OCI-LY3 (cell line): ENCODE measurements around the gene CDH24.
A peak's percentile ranks its signal among the peaks of the same experiment; 100 is the strongest.
"Not testable (repeated sequence)": the region's sequence is repeated elsewhere in the genome, so short reads cannot be mapped to it uniquely, and the experiment has no call there.

Experiments
- H2AFZ ChIP-seq: fragments of 200-600, 300-600 bp; shearing (Covaris generic); 2 replicates; pipeline ENCODE4 v1.6.0; 2014; ENCODE audit warnings: antibody characterized with exemption, low read depth, low read length
- H3K27ac ChIP-seq: fragments of 200-600, 300-600 bp; sonication (generic); 2 replicates; pipeline ENCODE4 v1.5.1; 2014; ENCODE audit warnings: mild to moderate bottlenecking, low read length, moderate library complexity, mixed read lengths
- H3K27me3 ChIP-seq: fragments of 200-600, 300-600 bp; sonication (generic); 2 replicates; pipeline ENCODE4 v1.6.1; 2014; ENCODE audit warnings: low read depth, low read length, mixed read lengths
- H3K36me3 ChIP-seq: fragments of 200-600, 300-600 bp; sonication (generic); replicated peaks from 2 replicates; pipeline ENCODE3; 2014; ENCODE audit warnings: low read depth, low read length, mixed read lengths
- H3K4me1 ChIP-seq: fragments of 300-600, 200-600 bp; sonication (generic); 2 replicates; pipeline ENCODE4 v1.6.1; 2014; ENCODE audit warnings: low read length, mixed read lengths
- H3K4me2 ChIP-seq: fragments of 200-600, 300-600 bp; sonication (generic); 2 replicates; pipeline ENCODE4 v1.6.1; 2014; ENCODE audit warnings: low read length, mixed read lengths
- H3K4me3 ChIP-seq: fragments of 300-600, 200-600 bp; sonication (generic); 2 replicates; pipeline ENCODE4 v1.5.1; 2014; ENCODE audit warnings: antibody characterized with exemption, mild to moderate bottlenecking, low read length, moderate library complexity
- H3K79me2 ChIP-seq: fragments of 300-600, 200-600 bp; shearing (Covaris generic); 2 replicates; pipeline ENCODE4 v1.6.1; 2014; ENCODE audit warnings: mild to moderate bottlenecking, low read length, mixed read lengths
- H3K9ac ChIP-seq: fragments of 300-600, 200-600 bp; shearing (Covaris generic); 2 replicates; pipeline ENCODE4 v1.6.0; 2014; ENCODE audit warnings: mild to moderate bottlenecking, low read length, moderate library complexity
- H3K9me3 ChIP-seq: fragments of 200-600, 300-600 bp; shearing (Covaris generic); 2 replicates; pipeline ENCODE4 v1.6.1; 2014; ENCODE audit warnings: low read length, mixed read lengths; ENCODE audit not compliant: insufficient read depth
- H4K20me1 ChIP-seq: fragments of 200-600, 300-600 bp; sonication (generic); 2 replicates; pipeline ENCODE4 v1.6.1; 2016; ENCODE audit warnings: low read length, mixed read lengths; ENCODE audit not compliant: insufficient read depth
- EZH2phosphoT487 ChIP-seq: fragments of 200-600 bp; shearing (Covaris generic); IDR thresholded peaks from 2 replicates; pipeline ENCODE4 v1.6.1; 2018; ENCODE audit warnings: antibody characterized with exemption, mixed run types, low read depth
- TF ChIP-seq, protein P1 (sequence below): fragments of 200-600, 300-600 bp; sonication (generic); IDR thresholded peaks from 2 replicates; pipeline ENCODE4 v1.5.1; 2014; ENCODE audit warnings: antibody characterized with exemption, low read length, low read depth

CDH24 gene

DNA sequence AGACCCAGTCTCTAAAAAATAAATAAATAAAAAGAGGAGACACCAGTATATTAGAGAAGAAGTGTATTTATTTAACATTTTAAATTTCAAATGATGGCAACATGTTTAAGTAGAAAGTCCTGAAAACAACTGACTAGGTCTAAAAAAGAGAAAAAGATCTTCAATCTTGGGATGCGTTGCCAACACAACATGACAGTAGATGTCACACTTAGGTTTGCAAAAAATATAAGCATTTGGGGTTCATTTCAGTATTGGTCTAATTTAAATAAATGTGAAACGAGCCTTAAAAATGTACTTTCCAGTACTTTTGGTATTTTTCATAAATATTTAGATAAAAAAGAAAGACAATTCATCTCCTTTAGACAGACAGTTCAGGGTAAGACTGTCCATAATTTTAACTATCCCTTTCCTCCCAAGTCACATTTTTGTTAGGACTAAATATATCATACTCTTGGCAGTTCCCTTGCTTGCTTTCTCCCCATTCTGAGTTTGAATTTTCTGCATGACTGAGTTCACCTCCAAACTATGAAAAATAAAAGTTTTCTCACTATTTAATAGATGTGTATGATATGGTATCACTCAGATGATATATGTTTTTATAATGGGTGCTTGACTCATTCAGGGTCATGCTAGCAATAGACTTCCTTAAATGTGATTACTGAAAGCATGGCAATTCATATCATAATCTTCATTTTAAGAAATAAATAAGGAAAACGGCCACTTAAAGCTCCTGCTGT, 51.7 kb downstream of the CDH24 start:
- H3K9ac ChIP-seq: peak overlapping the region; percentile 87
- H3K79me2 ChIP-seq: 0 out of 2 replicates have a peak, but pooled peaks cover 2% of the 10 kb centered on the region
- no peak overlapping the region for H3K27ac ChIP-seq
- H3K9me3 ChIP-seq: no peaks in the 10 kb centered on the region
- H3K27me3 ChIP-seq: no peaks in the 10 kb centered on the region
- no peak overlapping the region for H2AFZ ChIP-seq
- peak overlapping the region; percentile 84 for H3K4me2 ChIP-seq
- peaks cover 32% of the 10 kb centered on the region for H3K4me1 ChIP-seq
- H4K20me1 ChIP-seq: no peaks in the 10 kb centered on the region
- H3K4me3 ChIP-seq: peak overlapping the region; percentile 82
- H3K36me3 ChIP-seq: no peaks in the 10 kb centered on the region
- no peak for TF ChIP-seq EZH2phosphoT487
- TF ChIP-seq, protein P1, sequence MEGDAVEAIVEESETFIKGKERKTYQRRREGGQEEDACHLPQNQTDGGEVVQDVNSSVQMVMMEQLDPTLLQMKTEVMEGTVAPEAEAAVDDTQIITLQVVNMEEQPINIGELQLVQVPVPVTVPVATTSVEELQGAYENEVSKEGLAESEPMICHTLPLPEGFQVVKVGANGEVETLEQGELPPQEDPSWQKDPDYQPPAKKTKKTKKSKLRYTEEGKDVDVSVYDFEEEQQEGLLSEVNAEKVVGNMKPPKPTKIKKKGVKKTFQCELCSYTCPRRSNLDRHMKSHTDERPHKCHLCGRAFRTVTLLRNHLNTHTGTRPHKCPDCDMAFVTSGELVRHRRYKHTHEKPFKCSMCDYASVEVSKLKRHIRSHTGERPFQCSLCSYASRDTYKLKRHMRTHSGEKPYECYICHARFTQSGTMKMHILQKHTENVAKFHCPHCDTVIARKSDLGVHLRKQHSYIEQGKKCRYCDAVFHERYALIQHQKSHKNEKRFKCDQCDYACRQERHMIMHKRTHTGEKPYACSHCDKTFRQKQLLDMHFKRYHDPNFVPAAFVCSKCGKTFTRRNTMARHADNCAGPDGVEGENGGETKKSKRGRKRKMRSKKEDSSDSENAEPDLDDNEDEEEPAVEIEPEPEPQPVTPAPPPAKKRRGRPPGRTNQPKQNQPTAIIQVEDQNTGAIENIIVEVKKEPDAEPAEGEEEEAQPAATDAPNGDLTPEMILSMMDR: no peak

DNA sequence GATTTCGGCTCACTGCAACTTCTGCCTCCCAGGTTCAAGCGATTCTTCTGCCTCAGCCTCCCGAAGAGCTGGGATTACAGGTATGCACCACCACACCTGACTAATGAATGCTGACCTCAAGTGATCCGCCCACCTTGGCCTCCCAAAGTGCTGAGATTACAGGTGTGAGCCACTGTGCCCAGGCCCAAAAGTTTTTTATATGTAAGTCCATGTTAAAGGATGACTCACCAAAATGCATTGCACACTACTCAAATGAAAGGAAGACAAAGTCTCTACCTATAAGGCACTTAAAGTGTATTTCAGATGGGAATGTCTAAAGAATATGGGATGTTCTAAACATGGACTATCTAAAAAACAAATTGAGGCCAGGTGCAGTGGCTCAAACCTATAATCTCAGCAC, 53.0 kb downstream of the CDH24 start:
- H2AFZ ChIP-seq, H3K9me3 ChIP-seq, H3K36me3 ChIP-seq: not testable (repeated sequence)

DNA sequence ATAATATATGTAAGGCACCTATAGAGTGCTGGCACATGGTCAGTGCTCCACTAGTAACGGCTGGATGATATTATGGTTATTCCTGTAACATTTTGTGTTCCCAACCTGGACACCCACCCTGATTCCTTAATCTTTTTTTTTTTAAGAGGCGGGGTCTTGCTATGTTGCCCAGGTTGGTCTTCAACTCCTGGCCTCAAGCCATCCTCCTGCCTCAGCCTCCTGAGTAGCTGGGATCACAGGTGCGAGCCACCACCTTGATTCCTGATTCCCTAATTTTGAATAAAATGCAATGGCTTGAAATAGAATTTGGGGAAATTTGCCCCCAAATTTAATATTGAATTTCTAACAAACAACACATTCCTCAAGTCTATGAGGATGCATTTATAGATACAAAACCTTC, 54.7 kb downstream of the CDH24 start:
- Histone ChIP-seq H3K27ac (no peak overlapping the region), H3K4me1 (peaks cover 12% of the 10 kb centered on the region), H3K4me3 (no peak overlapping the region), H2AFZ (no peak overlapping the region), H3K27me3 (no peaks in the 10 kb centered on the region), H3K36me3 (no peaks in the 10 kb centered on the region), H3K9me3 (no peaks in the 10 kb centered on the region), H3K79me2 (no peaks in the 10 kb centered on the region), H3K9ac (no peak overlapping the region), H3K4me2 (no peak overlapping the region), H4K20me1 (no peaks in the 10 kb centered on the region)
- TF ChIP-seq, protein P1: no peak
- TF ChIP-seq EZH2phosphoT487: no peak

More for the DNA sequence above, 53.0 kb downstream of the CDH24 start:
- not testable (repeated sequence) for H4K20me1 ChIP-seq, H3K4me3 ChIP-seq, H3K79me2 ChIP-seq, H3K27me3 ChIP-seq, H3K4me2 ChIP-seq, H3K27ac ChIP-seq, H3K9ac ChIP-seq
- H3K4me1 ChIP-seq: peaks cover 25% of the 10 kb centered on the region

DNA sequence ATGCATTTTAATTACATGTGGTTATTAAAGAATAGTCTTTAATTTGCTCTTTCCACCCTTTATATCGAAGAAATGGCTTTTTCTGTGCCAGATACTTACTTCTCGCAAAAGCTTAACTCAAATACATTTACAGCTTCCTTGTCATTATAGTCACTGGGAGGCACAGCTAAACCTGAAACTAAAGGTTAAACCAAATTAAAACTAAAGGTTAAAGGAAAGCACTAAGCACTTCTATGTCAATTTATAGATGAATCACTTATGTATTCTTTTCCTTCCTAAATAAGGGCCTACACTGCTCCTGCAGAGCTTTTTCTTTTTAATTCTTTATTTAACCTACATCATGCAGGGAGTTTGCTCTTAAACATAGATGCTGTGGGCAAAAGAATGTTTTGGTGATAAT, 56.5 kb downstream of the CDH24 start:
- Histone ChIP-seq H3K79me2 (no peaks in the 10 kb centered on the region), H3K36me3 (no peaks in the 10 kb centered on the region), H3K9ac (no peak overlapping the region), H3K4me1 (peaks cover 4% of the 10 kb centered on the region), H4K20me1 (no peaks in the 10 kb centered on the region), H3K27me3 (no peaks in the 10 kb centered on the region), H3K9me3 (no peaks in the 10 kb centered on the region), H2AFZ (no peak overlapping the region), H3K4me3 (no peak overlapping the region), H3K27ac (no peak overlapping the region), H3K4me2 (no peak overlapping the region)
- TF ChIP-seq EZH2phosphoT487: no peak
- TF ChIP-seq, protein P1: no peak
